Neuron (in vitro differentiated cells): ENCODE data around the gene TPSG1.

Experiments
- H2AFZ ChIP-seq: one replicate; pipeline ENCODE4 v1.6.1; 2013; ENCODE audit warnings: low read depth, mild to moderate bottlenecking, inconsistent platforms, low read length, moderate library complexity
- H3K27me3 ChIP-seq: one replicate; pipeline ENCODE4 v1.6.1; 2013; ENCODE audit warnings: low read length; ENCODE audit not compliant: insufficient read depth
- H3K36me3 ChIP-seq: one replicate; pipeline ENCODE4 v1.6.1; 2013; ENCODE audit warnings: low read length; ENCODE audit not compliant: insufficient read depth
- H3K4me1 ChIP-seq: one replicate; pipeline ENCODE4 v1.6.1; 2013; ENCODE audit warnings: low read length; ENCODE audit not compliant: insufficient read depth
- H3K4me3 ChIP-seq: 2 replicates; pipeline ENCODE4 v1.5.1; 2013; ENCODE audit warnings: mild to moderate bottlenecking, low read length, moderate library complexity
- H3K9me3 ChIP-seq: one replicate; pipeline ENCODE4 v1.6.1; 2013; ENCODE audit warnings: low read length

The TPSG1 gene

DNA sequence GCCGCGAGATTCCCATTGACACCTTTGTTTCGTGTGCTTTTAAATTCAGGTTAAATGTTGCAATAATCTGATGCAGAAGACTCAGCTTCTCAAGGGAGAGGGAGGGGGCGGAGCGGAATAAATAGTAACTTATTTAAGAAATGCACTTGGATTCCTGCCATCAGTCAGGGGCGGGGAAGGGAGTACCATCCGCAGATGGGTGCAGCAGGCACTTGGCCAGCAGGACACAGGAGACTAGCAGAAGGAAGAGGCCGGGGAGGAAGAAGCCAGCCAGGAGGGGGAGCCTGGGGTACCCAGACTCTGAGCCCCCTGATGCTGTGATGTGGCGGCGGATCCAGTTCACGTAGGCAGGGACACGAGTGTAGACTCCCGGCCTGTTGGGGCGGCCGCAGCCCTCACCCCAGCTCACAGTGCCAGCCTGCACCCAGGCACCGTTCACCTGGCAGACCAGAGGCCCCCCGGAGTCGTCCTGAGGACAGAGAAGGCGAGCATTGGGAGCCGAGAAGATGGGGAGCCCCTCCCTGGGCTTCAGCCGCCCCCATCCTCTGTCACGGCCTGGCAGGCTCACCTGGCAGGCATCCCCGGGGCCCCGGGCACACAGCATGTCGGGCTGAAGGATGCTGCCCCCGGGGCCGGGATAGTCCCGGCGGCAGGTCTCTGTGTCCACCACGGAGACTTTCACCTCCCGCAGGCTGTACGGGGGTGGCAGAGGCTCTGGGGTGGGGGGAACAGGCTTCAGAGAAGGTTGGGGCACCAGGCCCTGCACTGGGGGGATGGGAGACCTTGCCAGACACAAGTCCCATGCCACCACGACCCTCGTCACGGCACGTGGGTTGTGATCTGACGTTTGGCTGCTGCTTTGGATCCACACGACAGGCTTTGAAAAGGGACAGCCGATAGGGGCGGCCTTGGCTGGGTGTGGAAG is 3.2 kb downstream of the TPSG1 start:
- H3K4me1 ChIP-seq = no peaks in the 10 kb centered on the region
- no peak overlapping the region for H3K4me3 ChIP-seq
- no peak overlapping the region for H2AFZ ChIP-seq
- H3K27me3 ChIP-seq = no peaks in the 10 kb centered on the region
- H3K9me3 ChIP-seq = no peaks in the 10 kb centered on the region
- peaks cover 10% of the 10 kb centered on the region for H3K36me3 ChIP-seq

DNA sequence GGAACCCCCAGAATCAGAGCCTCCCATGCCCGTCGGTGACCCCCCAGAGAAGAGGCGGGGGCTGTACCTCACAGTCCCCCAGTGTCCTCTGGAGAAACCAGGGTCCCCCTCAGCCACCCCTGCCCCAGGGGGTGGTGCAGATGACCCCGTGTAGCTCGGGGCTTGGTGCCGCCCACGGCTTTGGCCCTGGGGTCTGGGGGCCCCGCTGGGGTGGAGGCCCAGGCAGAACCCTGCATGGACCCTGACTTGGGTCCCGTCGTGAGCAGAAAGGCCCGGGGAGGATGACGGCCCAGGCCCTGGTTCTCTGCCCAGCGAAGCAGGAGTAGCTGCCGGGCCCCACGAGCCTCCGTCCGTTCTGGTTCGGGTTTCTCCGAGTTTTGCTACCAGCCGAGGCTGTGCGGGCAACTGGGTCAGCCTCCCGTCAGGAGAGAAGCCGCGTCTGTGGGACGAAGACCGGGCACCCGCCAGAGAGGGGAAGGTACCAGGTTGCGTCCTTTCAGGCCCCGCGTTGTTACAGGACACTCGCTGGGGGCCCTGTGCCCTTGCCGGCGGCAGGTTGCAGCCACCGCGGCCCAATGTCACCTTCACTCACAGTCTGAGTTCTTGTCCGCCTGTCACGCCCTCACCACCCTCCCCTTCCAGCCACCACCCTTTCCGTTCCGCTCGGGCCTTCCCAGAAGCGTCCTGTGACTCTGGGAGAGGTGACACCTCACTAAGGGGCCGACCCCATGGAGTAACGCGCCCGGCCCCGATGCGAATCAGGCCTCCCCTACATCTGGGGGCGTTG is 4.0 kb downstream of the TPSG1 start:
- Histone ChIP-seq H2AFZ (no peak overlapping the region), H3K4me1 (no peaks in the 10 kb centered on the region), H3K27me3 (no peaks in the 10 kb centered on the region), H3K4me3 (no peak overlapping the region), H3K36me3 (peaks cover 10% of the 10 kb centered on the region), H3K9me3 (no peaks in the 10 kb centered on the region)

DNA sequence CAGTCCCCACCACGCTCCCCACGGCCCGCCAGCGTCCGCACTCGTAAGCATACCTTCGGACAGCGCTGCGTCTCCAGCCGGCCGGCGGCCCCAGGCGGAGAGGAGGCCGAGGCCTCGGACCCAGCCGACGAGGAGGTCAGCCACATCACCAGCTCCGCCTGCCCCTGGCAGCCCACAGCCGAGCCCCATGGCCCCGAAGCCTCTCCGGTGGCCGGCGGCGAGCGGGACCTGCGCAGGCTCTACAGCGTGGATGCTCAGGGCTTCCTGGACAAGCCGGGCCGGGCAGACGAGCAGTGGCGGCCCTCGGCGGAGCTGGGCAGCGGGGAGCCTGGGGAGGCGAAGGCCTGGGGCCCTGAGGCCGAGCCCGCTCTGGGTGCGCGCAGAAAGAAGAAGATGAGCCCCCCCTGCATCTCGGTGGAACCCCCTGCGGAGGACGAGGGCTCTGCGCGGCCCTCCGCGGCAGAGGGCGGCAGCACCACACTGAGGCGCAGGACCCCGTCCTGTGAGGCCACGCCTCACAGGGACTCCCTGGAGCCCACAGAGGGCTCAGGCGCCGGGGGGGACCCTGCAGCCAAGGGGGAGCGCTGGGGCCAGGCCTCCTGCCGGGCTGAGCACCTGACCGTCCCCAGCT is 4.9 kb downstream of the TPSG1 start:
- Histone ChIP-seq H3K4me1 (no peaks in the 10 kb centered on the region), H3K36me3 (peaks cover 10% of the 10 kb centered on the region), H3K4me3 (no peak overlapping the region), H3K9me3 (no peaks in the 10 kb centered on the region), H2AFZ (no peak overlapping the region), H3K27me3 (no peaks in the 10 kb centered on the region)

DNA sequence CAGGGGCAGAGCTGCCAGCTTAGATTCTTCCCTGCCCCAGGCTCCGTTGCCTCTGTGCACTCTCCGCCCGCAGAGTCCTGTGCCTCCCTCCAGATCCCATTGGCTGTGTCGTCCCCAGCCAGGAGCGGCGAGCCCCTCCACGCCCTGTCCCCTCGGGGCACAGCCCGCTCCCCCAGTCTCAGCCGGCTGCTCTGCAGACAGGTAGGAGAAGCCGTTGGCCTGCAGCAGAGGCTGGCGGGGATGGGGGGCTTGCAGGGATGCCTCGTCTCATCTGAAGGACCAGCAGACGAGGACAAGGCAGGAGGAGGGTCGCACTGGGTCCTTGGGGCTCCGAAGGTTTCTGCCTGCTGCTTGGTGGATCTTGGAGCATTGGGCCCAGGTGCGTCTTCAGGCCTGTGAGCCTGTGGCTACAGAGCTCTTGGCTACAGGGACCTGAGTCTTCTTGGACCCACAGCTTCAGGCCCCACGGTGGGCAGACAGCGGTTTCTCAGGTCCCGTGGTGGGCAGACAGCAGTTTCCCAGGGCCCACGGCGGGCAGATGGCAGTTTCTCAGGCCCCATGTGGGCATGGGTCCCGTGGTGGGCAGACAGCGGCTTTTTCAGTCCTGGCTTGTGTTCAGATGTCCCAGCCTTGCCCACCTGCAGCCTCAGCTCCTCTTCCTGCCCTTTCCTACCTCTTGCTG is 6.0 kb downstream of the TPSG1 start:
- Histone ChIP-seq H3K4me3 (no peak overlapping the region), H3K9me3 (no peaks in the 10 kb centered on the region), H2AFZ (no peak overlapping the region), H3K27me3 (no peaks in the 10 kb centered on the region), H3K4me1 (no peaks in the 10 kb centered on the region), H3K36me3 (peaks cover 10% of the 10 kb centered on the region)

- Histone ChIP-seq H3K36me3 (peaks cover 10% of the 10 kb centered on the region), H3K4me1 (no peaks in the 10 kb centered on the region), H3K9me3 (no peaks in the 10 kb centered on the region), H3K27me3 (no peaks in the 10 kb centered on the region), H3K4me3 (no peak overlapping the region), H2AFZ (no peak overlapping the region)
These were observed 6.8 kb downstream of the TPSG1 start for GRCh38 chr16:1218061-1218929.

DNA sequence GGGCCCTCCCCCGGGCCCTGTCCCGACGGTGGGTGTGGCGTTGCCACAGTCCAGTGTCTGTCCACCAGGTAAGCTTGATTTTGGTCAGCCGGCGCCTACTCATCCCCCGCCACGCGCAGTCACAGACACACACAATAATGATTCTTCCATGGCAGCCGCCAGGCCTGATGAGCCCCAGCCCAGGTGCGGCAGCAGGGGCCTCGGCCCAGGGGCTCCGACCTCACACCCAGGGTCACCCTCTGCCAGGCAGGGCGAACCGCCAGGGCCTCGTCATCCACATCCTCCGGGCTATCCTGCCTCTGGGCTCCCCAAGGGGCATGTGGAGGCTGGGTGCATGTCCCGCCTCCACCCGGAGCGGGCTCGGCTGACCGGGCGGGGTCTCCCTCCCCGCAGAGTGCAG is 7.5 kb downstream of the TPSG1 start:
- Histone ChIP-seq H3K9me3 (no peaks in the 10 kb centered on the region), H3K27me3 (no peaks in the 10 kb centered on the region), H3K4me3 (no peak overlapping the region), H3K4me1 (no peaks in the 10 kb centered on the region), H2AFZ (no peak overlapping the region), H3K36me3 (peaks cover 10% of the 10 kb centered on the region)

DNA sequence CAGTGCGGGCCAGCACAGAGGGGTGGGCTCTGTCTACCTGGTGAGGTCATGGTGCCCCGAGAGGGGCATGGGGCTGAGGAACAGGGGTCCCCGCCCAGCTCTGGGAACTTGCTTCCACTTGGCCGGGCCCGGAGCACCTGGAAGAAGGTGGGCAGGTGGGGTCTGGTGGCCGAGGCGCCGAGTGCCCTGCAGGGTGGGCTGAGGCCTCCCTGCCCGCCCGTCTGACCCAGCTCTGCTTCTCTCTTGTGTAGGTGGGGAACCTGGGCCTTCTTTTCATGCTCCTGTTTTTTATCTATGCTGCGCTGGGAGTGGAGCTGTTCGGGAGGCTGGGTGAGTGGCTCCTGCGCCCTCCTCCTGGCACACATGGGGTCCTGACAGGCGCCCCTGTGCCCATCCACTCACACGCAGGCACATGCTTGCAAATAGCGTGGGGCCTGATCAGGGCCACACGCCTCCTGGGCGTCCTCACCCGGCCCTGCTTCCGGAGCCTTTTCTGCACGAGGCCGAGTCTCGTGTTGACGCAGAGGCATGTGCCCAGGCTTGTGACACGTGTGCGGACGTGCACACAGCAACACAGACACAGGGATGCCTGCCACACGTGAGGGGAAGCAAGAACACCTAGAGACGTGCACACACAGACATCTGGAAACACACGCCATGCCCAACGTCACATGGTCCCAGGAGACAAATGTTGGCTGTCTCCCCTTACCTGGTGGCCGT is 8.2 kb downstream of the TPSG1 start:
- no peak overlapping the region for H3K4me3 ChIP-seq
- no peak overlapping the region for H2AFZ ChIP-seq
- H3K4me1 ChIP-seq = no peaks in the 10 kb centered on the region
- no peaks in the 10 kb centered on the region for H3K27me3 ChIP-seq
- H3K36me3 ChIP-seq = peaks cover 10% of the 10 kb centered on the region
- no peaks in the 10 kb centered on the region for H3K9me3 ChIP-seq

GRCh38 chr16:1216296-1216619 is 8.8 kb downstream of the TPSG1 start:
- Histone ChIP-seq H3K36me3 (peaks cover 13% of the 10 kb centered on the region), H3K27me3 (no peaks in the 10 kb centered on the region), H3K4me1 (no peaks in the 10 kb centered on the region)

GRCh38 chr16:1215574-1216295 is 9.3 kb downstream of the TPSG1 start:
- no peaks in the 10 kb centered on the region for H3K27me3 ChIP-seq
- no peaks in the 10 kb centered on the region for H3K9me3 ChIP-seq

More at GRCh38 chr16:1216296-1216619, 8.8 kb downstream of the TPSG1 start:
- Histone ChIP-seq H2AFZ (no peak overlapping the region), H3K4me3 (no peak overlapping the region), H3K9me3 (no peaks in the 10 kb centered on the region)

GRCh38 chr16:1214719-1215118 is 10.3 kb downstream of the TPSG1 start:
- Histone ChIP-seq H3K9me3 (no peaks in the 10 kb centered on the region), H3K4me3 (no peak overlapping the region), H3K27me3 (no peaks in the 10 kb centered on the region), H2AFZ (no peak overlapping the region), H3K4me1 (no peaks in the 10 kb centered on the region), H3K36me3 (peaks cover 15% of the 10 kb centered on the region)

More at GRCh38 chr16:1215574-1216295, 9.3 kb downstream of the TPSG1 start:
- no peaks in the 10 kb centered on the region for H3K4me1 ChIP-seq
- peaks cover 13% of the 10 kb centered on the region for H3K36me3 ChIP-seq
- no peak overlapping the region for H2AFZ ChIP-seq
- no peak overlapping the region for H3K4me3 ChIP-seq

DNA sequence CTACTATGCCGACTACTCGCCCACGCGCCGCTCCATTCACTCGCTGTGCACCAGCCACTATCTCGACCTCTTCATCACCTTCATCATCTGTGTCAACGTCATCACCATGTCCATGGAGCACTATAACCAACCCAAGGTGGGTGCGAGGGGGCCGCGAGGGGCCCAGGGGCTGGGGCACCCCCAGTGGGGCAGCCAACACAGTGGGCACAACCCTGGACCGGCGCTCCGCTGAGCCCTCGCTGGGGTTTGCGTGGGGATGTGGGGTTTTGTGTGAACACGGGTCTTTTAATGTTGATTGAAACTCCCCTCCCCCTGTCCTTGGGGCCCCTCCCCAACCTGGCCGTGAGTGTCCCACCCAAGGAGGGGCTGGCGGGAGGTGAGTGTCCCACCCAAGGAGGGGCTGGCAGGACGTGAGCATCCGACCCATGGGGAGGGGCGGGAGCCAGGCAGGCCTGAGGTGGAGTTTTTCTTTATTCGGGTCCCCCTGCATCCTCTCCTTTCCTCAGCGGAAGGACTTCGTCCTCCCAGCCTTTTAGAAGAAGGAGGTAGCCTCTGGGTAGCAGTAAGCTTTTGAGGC is 11.2 kb downstream of the TPSG1 start:
- Histone ChIP-seq H3K4me1 (no peaks in the 10 kb centered on the region), H3K36me3 (peaks cover 20% of the 10 kb centered on the region), H3K27me3 (no peaks in the 10 kb centered on the region), H2AFZ (no peak overlapping the region), H3K4me3 (no peak overlapping the region), H3K9me3 (no peaks in the 10 kb centered on the region)
